Measurements from ENCODE around the gene PPP3CA.
A peak's percentile ranks its signal among the peaks of the same experiment; 100 is the strongest.

Gene PPP3CA

GRCh38 chr4:101347267-101347556 lies at the start of gene PPP3CA:
PPP3CA (minus strand) TSS chr4:101347526.
- DNase-seq, result no peak

- no peak for DNase-seq
Observed at GRCh38 chr4:101393256-101393655, 45.9 kb upstream of the PPP3CA start.

- no peak for DNase-seq
Observed at GRCh38 chr4:101370663-101371210, 23.4 kb upstream of the PPP3CA start.

- no peak for DNase-seq
Observed at GRCh38 chr4:101367201-101367600, 19.9 kb upstream of the PPP3CA start.

GRCh38 chr4:101366331-101366730 lies 19.0 kb upstream of the PPP3CA start:
- no peak for DNase-seq

GRCh38 chr4:101357751-101358150 lies 10.4 kb upstream of the PPP3CA start:
- DNase-seq, result no peak

GRCh38 chr4:101356928-101357327 lies 9.6 kb upstream of the PPP3CA start:
- no peak for DNase-seq

- no peak for DNase-seq
Observed at GRCh38 chr4:101355767-101356702, 8.7 kb upstream of the PPP3CA start.

GRCh38 chr4:101355246-101355645 lies 7.9 kb upstream of the PPP3CA start:
- DNase-seq, result no peak

- DNase-seq, result no peak
Observed at GRCh38 chr4:101349801-101350064, 2.4 kb upstream of the PPP3CA start.

- no peak for DNase-seq
Observed at GRCh38 chr4:101348995-101349800, 1.9 kb upstream of the PPP3CA start.

- DNase-seq, result no peak
Observed at GRCh38 chr4:101348367-101348827, 1.1 kb upstream of the PPP3CA start.

GRCh38 chr4:101347557-101348366 lies 436 bp upstream of the PPP3CA start:
- peak; percentile 99 for DNase-seq

GRCh38 chr4:101346351-101347266 lies 717 bp downstream of the PPP3CA start:
- DNase-seq, result peak; percentile 60 to 65

GRCh38 chr4:101345596-101346350 lies 1.6 kb downstream of the PPP3CA start:
- DNase-seq, result peak; percentile 55 to 57

GRCh38 chr4:101345271-101345595 lies 2.1 kb downstream of the PPP3CA start:
- DNase-seq, result peak in 1 of 2 donors; percentile 9

- DNase-seq, result no peak
Observed at GRCh38 chr4:101339332-101339731, 8.0 kb downstream of the PPP3CA start.

GRCh38 chr4:101337688-101338087 lies 9.6 kb downstream of the PPP3CA start:
- DNase-seq, result no peak

GRCh38 chr4:101334963-101335572 lies 12.3 kb downstream of the PPP3CA start:
- no peak for DNase-seq

GRCh38 chr4:101332424-101332823 lies 14.9 kb downstream of the PPP3CA start:
- DNase-seq, result no peak

- DNase-seq, result no peak
Observed at GRCh38 chr4:101331017-101331416, 16.3 kb downstream of the PPP3CA start.

All from stimulated activated CD4-positive, alpha-beta T cell treated with anti-CD3 and anti-CD28 coated beads, Interleukin-2, amount 100 ng/mL, for 24 hours (primary cell).